DOHH2 (cell line): Measurements from ENCODE around the gene ENDOU.

Source experiments
- EZH2phosphoT487 ChIP-seq: fragments of 200-600 bp; sonication (generic); IDR thresholded peaks from 2 replicates; pipeline ENCODE4 v1.6.1; 2017; ENCODE audit warnings: borderline replicate concordance, mild to moderate bottlenecking, antibody characterized with exemption, low read length, moderate library complexity, mixed read lengths
- TF ChIP-seq, protein P1 (sequence below): fragments of 200-600 bp; sonication (generic); IDR thresholded peaks from one replicate; pipeline ENCODE4 v1.5.1; 2014; ENCODE audit warnings: antibody characterized with exemption, mild to moderate bottlenecking, low read depth, low read length; ENCODE audit not compliant: poor library complexity, severe bottlenecking

DNA sequence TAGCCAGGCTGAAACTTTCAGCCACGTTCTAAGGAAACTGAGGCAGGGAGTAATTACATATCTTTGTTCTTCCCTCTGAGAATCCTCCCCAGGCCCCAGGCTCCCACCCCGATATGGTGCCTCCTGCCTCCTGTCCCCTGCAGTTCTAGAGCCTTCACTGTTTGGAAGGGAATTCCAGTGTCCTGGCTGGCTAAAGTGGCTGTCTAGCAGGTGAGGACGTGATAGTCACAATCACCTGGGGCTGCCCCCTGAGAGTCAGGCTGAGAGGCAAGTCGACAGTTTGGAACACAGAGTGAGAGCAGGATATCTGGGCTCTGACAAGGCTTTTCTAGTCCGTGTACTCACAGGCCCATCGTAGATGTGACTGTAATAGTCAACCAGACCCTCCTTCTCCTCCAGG, 13.1 kb downstream of the ENDOU start:
- TF ChIP-seq, protein P1, sequence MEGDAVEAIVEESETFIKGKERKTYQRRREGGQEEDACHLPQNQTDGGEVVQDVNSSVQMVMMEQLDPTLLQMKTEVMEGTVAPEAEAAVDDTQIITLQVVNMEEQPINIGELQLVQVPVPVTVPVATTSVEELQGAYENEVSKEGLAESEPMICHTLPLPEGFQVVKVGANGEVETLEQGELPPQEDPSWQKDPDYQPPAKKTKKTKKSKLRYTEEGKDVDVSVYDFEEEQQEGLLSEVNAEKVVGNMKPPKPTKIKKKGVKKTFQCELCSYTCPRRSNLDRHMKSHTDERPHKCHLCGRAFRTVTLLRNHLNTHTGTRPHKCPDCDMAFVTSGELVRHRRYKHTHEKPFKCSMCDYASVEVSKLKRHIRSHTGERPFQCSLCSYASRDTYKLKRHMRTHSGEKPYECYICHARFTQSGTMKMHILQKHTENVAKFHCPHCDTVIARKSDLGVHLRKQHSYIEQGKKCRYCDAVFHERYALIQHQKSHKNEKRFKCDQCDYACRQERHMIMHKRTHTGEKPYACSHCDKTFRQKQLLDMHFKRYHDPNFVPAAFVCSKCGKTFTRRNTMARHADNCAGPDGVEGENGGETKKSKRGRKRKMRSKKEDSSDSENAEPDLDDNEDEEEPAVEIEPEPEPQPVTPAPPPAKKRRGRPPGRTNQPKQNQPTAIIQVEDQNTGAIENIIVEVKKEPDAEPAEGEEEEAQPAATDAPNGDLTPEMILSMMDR, result no peak
- no peak for TF ChIP-seq EZH2phosphoT487
